Suprapubic skin (tissue), 4 donors: ENCODE results near the gene DDX5.

ENCODE experiments used
- CTCF ChIP-seq, 2 donors: fragments of 200-600 bp in 1 of 2; fragments of 450-650 bp in 1 of 2; sonication (generic) in 1 of 2; IDR thresholded peaks; one replicate each; pipeline ENCODE4 v1.5.1; 2016 to 2019; ENCODE audit warnings: antibody characterized with exemption in 2 of 2, mild to moderate bottlenecking in 1 of 2, moderate library complexity in 1 of 2
- EP300 ChIP-seq: sonication (generic); formaldehyde crosslinking; IDR thresholded peaks from one replicate; pipeline ENCODE4 v1.6.1; 2017; ENCODE audit warnings: antibody characterized with exemption
- POLR2A ChIP-seq, 2 donors: fragments of 450-650 bp; IDR thresholded peaks; one replicate each; pipeline ENCODE4 v1.6.1; 2017; ENCODE audit warnings: antibody characterized with exemption in 2 of 2, mild to moderate bottlenecking in 2 of 2, moderate library complexity in 2 of 2
- POLR2AphosphoS5 ChIP-seq, 3 donors: sonication (generic); formaldehyde crosslinking; IDR thresholded peaks; one replicate each; pipeline ENCODE4 v1.6.1; 2017; ENCODE audit warnings: antibody characterized with exemption in 3 of 3

- TF ChIP-seq CTCF (IDR thresholded peaks at IDR 0.05): no peak
- TF ChIP-seq POLR2A (IDR thresholded peaks at IDR 0.05): no peak
- TF ChIP-seq POLR2AphosphoS5 (IDR thresholded peaks at IDR 0.05): no peak
- no peak for TF ChIP-seq EP300
Measured at GRCh38 chr17:64508683-64509082, 2.6 kb upstream of the DDX5 start.
